IMR-90 (cell line): ENCODE data around the gene TYSND1. TPM values are rescaled to one million over a fixed set of nuclear protein-coding genes. Genes with fewer than 3 reads are reported as not detected.

ENCODE experiments used
- ATAC-seq: fragments of 200-7000 bp; cut with Tn5 transposase; 2 replicates; pipeline ENCODE4 v1.9.1; 2020; ENCODE audit warnings: low read depth, mild to moderate bottlenecking, moderate library complexity
- BruUV-seq: library from RNA; stranded (reverse); fragments of 400-500 nt; replicated peaks from 2 replicates; lab custom pipeline; 2021; lab: Mats Ljungman, UMichigan
- CTCF ChIA-PET: fragments of 300-600 bp; formaldehyde crosslinking; extraction: SDS; loops from one replicate; lab custom pipeline; 2021; ENCODE audit warnings: antibody characterized with exemption; lab: Yijun Ruan, JAX
- POLR2A ChIA-PET: fragments of 300-600 bp; sonication (Branson Sonifier 250); formaldehyde crosslinking; loops from one replicate; lab custom pipeline; 2022; ENCODE audit warnings: antibody characterized with exemption; ENCODE audit not compliant: unreplicated experiment; lab: Charles Lee
- DNase-seq: peaks from one replicate; pipeline ENCODE4 v3.0.0; 2013
- H2AFZ ChIP-seq: replicated peaks from 2 replicates; pipeline ENCODE3; 2013; ENCODE audit warnings: low read length, mild to moderate bottlenecking; ENCODE audit not compliant: poor library complexity
- H2AK5ac ChIP-seq: 2 replicates; pipeline ENCODE4 v1.6.1; 2013; ENCODE audit warnings: low read depth, low read length, inconsistent platforms
- H2AK9ac ChIP-seq: replicated peaks from 2 replicates; pipeline ENCODE3; 2013; ENCODE audit warnings: mild to moderate bottlenecking, low read depth, low read length, moderate library complexity; ENCODE audit not compliant: poor library complexity
- H2BK120ac ChIP-seq: 2 replicates; pipeline ENCODE4 v1.6.1; 2013; ENCODE audit warnings: low read depth, low read length, inconsistent platforms
- H2BK15ac ChIP-seq: 3 replicates; pipeline ENCODE4 v1.6.1; 2013; ENCODE audit warnings: low read depth, low read length, inconsistent platforms
- H2BK20ac ChIP-seq: 2 replicates; pipeline ENCODE4 v1.6.1; 2013; ENCODE audit warnings: low read depth, mild to moderate bottlenecking, inconsistent platforms, low read length, moderate library complexity
- H2BK5ac ChIP-seq: 2 replicates; pipeline ENCODE4 v1.6.1; 2013; ENCODE audit warnings: mild to moderate bottlenecking, low read depth, low read length, inconsistent platforms; ENCODE audit not compliant: poor library complexity, severe bottlenecking
- H3K14ac ChIP-seq: replicated peaks from 2 replicates; pipeline ENCODE4 v1.6.1; 2013; ENCODE audit warnings: low read depth, low read length, inconsistent platforms
- H3K18ac ChIP-seq: 2 replicates; pipeline ENCODE4 v1.6.1; 2013; ENCODE audit warnings: low read depth, low read length, control low read depth
- H3K23ac ChIP-seq: 2 replicates; pipeline ENCODE4 v1.6.1; 2013; ENCODE audit warnings: low read depth, low read length, inconsistent platforms
- H3K27ac ChIP-seq: 2 replicates; pipeline ENCODE4 v1.5.1; 2013; ENCODE audit warnings: mild to moderate bottlenecking, control low read depth, low read length; ENCODE audit not compliant: insufficient read depth
- H3K27me3 ChIP-seq: 2 replicates; pipeline ENCODE4 v1.6.1; 2013; ENCODE audit warnings: low read length; ENCODE audit not compliant: control insufficient read depth, insufficient read depth
- H3K36me3 ChIP-seq: 2 replicates; pipeline ENCODE4 v1.6.1; 2013; ENCODE audit warnings: low read length, mixed read lengths; ENCODE audit not compliant: control insufficient read depth, insufficient read depth
- H3K4ac ChIP-seq: 2 replicates; pipeline ENCODE4 v1.6.1; 2013; ENCODE audit warnings: low read depth, low read length, inconsistent platforms
- H3K4me1 ChIP-seq: 2 replicates; pipeline ENCODE4 v1.6.1; 2013; ENCODE audit warnings: low read length, mixed read lengths; ENCODE audit not compliant: control insufficient read depth, insufficient read depth
- H3K4me2 ChIP-seq: 2 replicates; pipeline ENCODE4 v1.6.1; 2013; ENCODE audit warnings: low read depth, mild to moderate bottlenecking, control low read depth, low read length, moderate library complexity
- H3K4me3 ChIP-seq: 2 replicates; pipeline ENCODE4 v1.5.1; 2013; ENCODE audit warnings: low read depth, mild to moderate bottlenecking, control low read depth, low read length, moderate library complexity; ENCODE audit not compliant: insufficient read depth
- H3K56ac ChIP-seq: 2 replicates; pipeline ENCODE4 v1.6.1; 2013; ENCODE audit warnings: low read length, inconsistent platforms; ENCODE audit not compliant: insufficient read depth; ENCODE audit errors: extremely low read depth
- H3K79me1 ChIP-seq, 2 experiments: 2 replicates each; pipeline ENCODE4 v1.6.1; 2013; ENCODE audit warnings: low read length in 2 of 2, inconsistent platforms in 1 of 2, low read depth in 1 of 2
- H3K9ac ChIP-seq: 2 replicates; pipeline ENCODE4 v1.6.1; 2013; ENCODE audit warnings: low read depth, low read length, control low read depth
- H3K9me1 ChIP-seq: 2 replicates; pipeline ENCODE4 v1.6.1; 2013; ENCODE audit warnings: low read length, inconsistent platforms; ENCODE audit not compliant: insufficient read depth
- H3K9me3 ChIP-seq: 2 replicates; pipeline ENCODE4 v1.6.1; 2013; ENCODE audit warnings: low read length; ENCODE audit not compliant: control insufficient read depth, insufficient read depth
- H4K20me1 ChIP-seq: 2 replicates; pipeline ENCODE4 v1.6.1; 2013; ENCODE audit warnings: low read length, inconsistent platforms; ENCODE audit not compliant: insufficient read depth
- H4K5ac ChIP-seq: 2 replicates; pipeline ENCODE4 v1.6.1; 2013; ENCODE audit warnings: mild to moderate bottlenecking, low read depth, low read length, control low read depth
- H4K8ac ChIP-seq, 2 experiments: 2 replicates each; pipeline ENCODE4 v1.6.1; 2013; ENCODE audit warnings: low read depth in 2 of 2, low read length in 2 of 2, control low read depth in 1 of 2, inconsistent platforms in 1 of 2
- H4K91ac ChIP-seq: 2 replicates; pipeline ENCODE4 v1.6.1; 2013; ENCODE audit warnings: low read depth, low read length, inconsistent platforms; ENCODE audit not compliant: insufficient read depth
- CTCF ChIP-seq: conservative IDR thresholded peaks from 2 replicates; pipeline ENCODE4 v1.5.1; 2012; ENCODE audit warnings: mild to moderate bottlenecking, low read depth, low read length, improper control_type of control experiment
- MXI1 ChIP-seq: IDR thresholded peaks from 2 replicates; pipeline ENCODE4 v1.6.1; 2012; ENCODE audit warnings: low read depth, mild to moderate bottlenecking, low read length, moderate library complexity, borderline replicate concordance
- NFE2L2 ChIP-seq: fragments of 150-350 bp; IDR thresholded peaks from 2 replicates; pipeline ENCODE4 v1.6.1; 2016; ENCODE audit warnings: low read depth, mild to moderate bottlenecking, low read length
- USF2 ChIP-seq: fragments of 150-350 bp; IDR thresholded peaks from 2 replicates; pipeline ENCODE4 v1.6.1; 2017; ENCODE audit warnings: mild to moderate bottlenecking, antibody characterized with exemption, low read length, low read depth
- WGBS, 2 experiments: methylation state at CpG; one replicate each; pipeline versions ENCODE4 v1.1.5 to v1.1.7; 2013; ENCODE audit warnings: missing lambda C conversion rate in 2 of 2; ENCODE audit not compliant: insufficient read length in 1 of 2; ENCODE audit errors: extremely low coverage in 2 of 2; 5-methylcytosine and 5-hydroxymethylcytosine counted together
- dilution Hi-C: fragments of 300-500 bp; cut with HindIII; formaldehyde crosslinking; loops from one replicate; pipeline ENCODE4 v1.14.3; 2018; ENCODE audit warnings: low sequenced_read_pairs; ENCODE audit not compliant: unreplicated experiment
- in situ Hi-C: fragments of 300-500 bp; cut with MboI; formaldehyde crosslinking; loops from 3 replicates; pipeline ENCODE4 v1.14.3; 2019; ENCODE audit warnings: low sequenced_read_pairs, inconsistent platforms, mixed read lengths
- intact Hi-C: fragments of 100-400 bp; cut with micrococcal nuclease; formaldehyde crosslinking; loops from 2 replicates; pipeline ENCODE4 v1.10.0; 2022
- polyA plus RNA-seq, 3 experiments: library from polyadenylated mRNA; depleted of rRNA; stranded (reverse); fragments of >200 nt; gene quantifications; 2 replicates each; pipeline ENCODE4 v1.2.3, GENCODE V29; 2012; ENCODE audit warnings: low replicate concordance in 1 of 3
- total RNA-seq: library from RNA; depleted of rRNA; stranded (reverse); fragments of >200 nt; gene quantifications from 2 replicates; pipeline ENCODE4 v1.2.3, GENCODE V29; 2012

Gene TYSND1
- total and polyA plus RNA-seq, 2 of the 4 experiments (the other 2 are of a cell fraction) = 2.9 to 4.1 TPM

- Histone ChIP-seq H2AFZ (no peak overlapping the region), H2BK15ac (no peak overlapping the region), H2AK5ac (no peak overlapping the region), H2BK120ac (no peak overlapping the region), H4K20me1 (peaks cover 8% of the 10 kb centered on the region), H2BK5ac (no peak overlapping the region), H2BK20ac (no peak overlapping the region), H3K9me1 (peaks cover 9% of the 10 kb centered on the region; the same call in 1 of the 2 replicates), H3K4me1 (no peaks in the 10 kb centered on the region; the same call in 1 of the 2 replicates), H3K27me3 (no peaks in the 10 kb centered on the region), H4K91ac (no peak overlapping the region), H3K9me3 (no peaks in the 10 kb centered on the region), H3K4ac (no peak overlapping the region), H3K56ac (no peak overlapping the region), H3K9ac (no peak overlapping the region), H3K36me3 (peaks cover 50% of the 10 kb centered on the region), H3K27ac (no peak overlapping the region), H4K8ac (no peak overlapping the region), H3K4me2 (no peak overlapping the region), H4K5ac (no peak overlapping the region), H3K18ac (no peak overlapping the region), H2AK9ac (no peak overlapping the region), H3K79me1 (peaks cover 3 to 12% of the 10 kb centered on the region in 2 experiments; a peak in 3 of 4 replicates), H3K23ac (no peak overlapping the region), H3K14ac (no peak overlapping the region), H3K4me3 (no peak overlapping the region)
- ChIA-PET CTCF (no interaction called here), POLR2A (no interaction called here)
- TF ChIP-seq MXI1 (no peak), USF2 (no peak), CTCF (no peak), NFE2L2 (no peak)
- BruUV-seq = no TSS peak
- no CpG with 5 or more reads among the region's 7 CpGs for WGBS, 2 experiments
- no peak for DNase-seq
- ATAC-seq = no peak
- dilution Hi-C loops = no loop called here
- in situ Hi-C loops = no loop called here
- intact Hi-C loops = no loop called here
These were observed 27.3 kb downstream of the TYSND1 start for GRCh38 chr10:70119197-70119596.
